Uterus (tissue), 4 donors: ENCODE measurements around the gene OR52I2. TPM values are rescaled to one million over a fixed set of nuclear protein-coding genes. Genes with fewer than 3 reads are reported as not detected.

Experiments used
- DNase-seq, 2 donors: peaks; one replicate each; pipeline ENCODE4 v3.0.0-alpha.2; 2019 to 2020
- H3K27ac ChIP-seq, 2 donors: fragments of 200-600 bp; sonication (generic); 1 replicate in 1 of 2; 2 replicates in 1 of 2; pipeline ENCODE4 v1.5.1; 2016 to 2018
- H3K27me3 ChIP-seq, 2 donors: fragments of 200-600 bp; sonication (generic); one replicate each; pipeline ENCODE4 v1.5.1; 2018 to 2019; ENCODE audit warnings: control low read depth in 1 of 2
- H3K36me3 ChIP-seq, 2 donors: fragments of 200-600 bp; sonication (generic); one replicate each; pipeline ENCODE4 v1.5.1; 2019; ENCODE audit warnings: control low read depth in 1 of 2
- H3K4me1 ChIP-seq, 2 donors: fragments of 200-600 bp; sonication (generic); one replicate each; pipeline ENCODE4 v1.5.1; 2018 to 2019; ENCODE audit warnings: control low read depth in 1 of 2
- H3K4me3 ChIP-seq, 2 donors: fragments of 200-600 bp; sonication (generic); 1 replicate in 1 of 2; 2 replicates in 1 of 2; pipeline ENCODE4 v1.5.1; 2018 to 2019; ENCODE audit warnings: mild to moderate bottlenecking in 1 of 2
- H3K9me3 ChIP-seq, 2 donors: fragments of 200-600 bp; sonication (generic); one replicate each; pipeline ENCODE4 v1.5.1; 2019; ENCODE audit warnings: control low read depth in 1 of 2
- POLR2A ChIP-seq, 2 donors: fragments of 450-650 bp; IDR thresholded peaks; one replicate each; pipeline ENCODE4 v1.6.1; 2016; ENCODE audit warnings: antibody characterized with exemption in 2 of 2, mild to moderate bottlenecking in 1 of 2, moderate library complexity in 1 of 2
- intact Hi-C: fragments of 100-400 bp; cut with DNase I; formaldehyde crosslinking; loops from one replicate; pipeline ENCODE4 v1.15.1; 2023; ENCODE audit warnings: low total_unique reads
- total RNA-seq, 4 donors: library from RNA; depleted of rRNA in 3 of 4; stranded (reverse); fragments of >200 nt in 3 of 4; gene quantifications; one replicate each; pipeline versions ENCODE4 v1.1.0 to v1.2.4, GENCODE V29; 2014 to 2023
- TF ChIP-seq, protein P1 (sequence below), 4 experiments: fragments of 200-600 bp in 2 of 4; fragments of 450-650 bp in 2 of 4; sonication (generic) in 2 of 4; IDR thresholded peaks; one replicate each; pipeline ENCODE4 v1.5.1; 2016 to 2019; ENCODE audit warnings: antibody characterized with exemption in 4 of 4, mild to moderate bottlenecking in 2 of 4, moderate library complexity in 1 of 4
- donor health status: DM: yes; HTN: yes; CAD: no.

Gene OR52I2
- total RNA-seq, 4 donors from 2014 or later = not detected

DNA sequence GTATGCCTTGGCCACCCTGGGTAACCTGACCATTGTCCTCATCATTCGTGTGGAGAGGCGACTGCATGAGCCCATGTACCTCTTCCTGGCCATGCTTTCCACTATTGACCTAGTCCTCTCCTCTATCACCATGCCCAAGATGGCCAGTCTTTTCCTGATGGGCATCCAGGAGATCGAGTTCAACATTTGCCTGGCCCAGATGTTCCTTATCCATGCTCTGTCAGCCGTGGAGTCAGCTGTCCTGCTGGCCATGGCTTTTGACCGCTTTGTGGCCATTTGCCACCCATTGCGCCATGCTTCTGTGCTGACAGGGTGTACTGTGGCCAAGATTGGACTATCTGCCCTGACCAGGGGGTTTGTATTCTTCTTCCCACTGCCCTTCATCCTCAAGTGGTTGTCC is 58.4 kb downstream of the OR52I2 start:
- Histone ChIP-seq H3K4me1 (no peaks in the 10 kb centered on the region), H3K27me3 (no peaks in the 10 kb centered on the region), H3K9me3 (no peaks in the 10 kb centered on the region), H3K27ac (no peak overlapping the region), H3K36me3 (no peaks in the 10 kb centered on the region), H3K4me3 (no peak overlapping the region)
- intact Hi-C loops = no loop called here
- no peak for TF ChIP-seq POLR2A (IDR thresholded peaks at IDR 0.05)
- TF ChIP-seq, protein P1, sequence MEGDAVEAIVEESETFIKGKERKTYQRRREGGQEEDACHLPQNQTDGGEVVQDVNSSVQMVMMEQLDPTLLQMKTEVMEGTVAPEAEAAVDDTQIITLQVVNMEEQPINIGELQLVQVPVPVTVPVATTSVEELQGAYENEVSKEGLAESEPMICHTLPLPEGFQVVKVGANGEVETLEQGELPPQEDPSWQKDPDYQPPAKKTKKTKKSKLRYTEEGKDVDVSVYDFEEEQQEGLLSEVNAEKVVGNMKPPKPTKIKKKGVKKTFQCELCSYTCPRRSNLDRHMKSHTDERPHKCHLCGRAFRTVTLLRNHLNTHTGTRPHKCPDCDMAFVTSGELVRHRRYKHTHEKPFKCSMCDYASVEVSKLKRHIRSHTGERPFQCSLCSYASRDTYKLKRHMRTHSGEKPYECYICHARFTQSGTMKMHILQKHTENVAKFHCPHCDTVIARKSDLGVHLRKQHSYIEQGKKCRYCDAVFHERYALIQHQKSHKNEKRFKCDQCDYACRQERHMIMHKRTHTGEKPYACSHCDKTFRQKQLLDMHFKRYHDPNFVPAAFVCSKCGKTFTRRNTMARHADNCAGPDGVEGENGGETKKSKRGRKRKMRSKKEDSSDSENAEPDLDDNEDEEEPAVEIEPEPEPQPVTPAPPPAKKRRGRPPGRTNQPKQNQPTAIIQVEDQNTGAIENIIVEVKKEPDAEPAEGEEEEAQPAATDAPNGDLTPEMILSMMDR (IDR thresholded peaks at IDR 0.05) = no peak
- no peak for DNase-seq

DNA sequence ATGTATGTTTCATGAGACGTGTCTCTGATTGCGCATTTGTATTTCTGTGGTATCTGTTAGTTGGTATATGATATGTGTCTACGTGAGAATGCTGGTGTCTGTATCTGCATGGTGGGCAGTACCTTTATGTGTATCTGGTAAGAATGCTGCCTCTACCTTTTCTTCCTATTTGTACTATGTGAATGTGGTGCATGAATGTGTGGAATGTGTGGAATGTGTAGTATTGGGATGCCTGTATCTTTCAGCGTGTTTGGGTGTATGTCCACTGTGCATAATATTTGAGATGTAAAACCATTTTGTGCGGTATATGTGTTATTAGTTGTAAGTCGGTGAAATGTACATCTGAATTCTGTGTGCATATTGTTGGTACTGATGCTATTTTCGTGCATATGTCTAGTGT is 60.0 kb downstream of the OR52I2 start:
- Histone ChIP-seq H3K9me3 (no peaks in the 10 kb centered on the region), H3K4me3 (no peak overlapping the region), H3K27ac (no peak overlapping the region), H3K27me3 (no peaks in the 10 kb centered on the region), H3K36me3 (no peaks in the 10 kb centered on the region), H3K4me1 (no peaks in the 10 kb centered on the region)
- no peak for TF ChIP-seq POLR2A (IDR thresholded peaks at IDR 0.05)
- TF ChIP-seq, protein P1 (IDR thresholded peaks at IDR 0.05) = no peak
- no peak for DNase-seq
- intact Hi-C loops = no loop called here

DNA sequence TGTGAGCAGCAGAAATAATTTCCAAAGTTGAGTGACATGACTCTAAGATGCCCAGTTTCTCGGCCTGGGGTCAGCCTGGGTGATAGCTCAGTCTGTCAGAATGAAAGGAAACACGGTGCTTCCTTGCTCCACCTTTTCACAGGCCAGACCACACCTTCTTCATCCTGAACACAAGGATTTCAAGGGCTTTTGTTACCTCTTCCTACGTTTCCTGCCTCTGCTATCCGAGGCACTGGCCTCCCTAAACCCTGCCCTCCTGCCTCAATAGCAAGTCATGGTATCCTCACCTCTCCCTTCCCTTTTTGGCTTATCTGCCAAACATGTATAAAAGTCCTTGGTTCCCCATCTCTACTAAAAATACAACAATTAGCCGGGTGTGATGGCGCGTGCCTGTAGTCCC is 60.5 kb downstream of the OR52I2 start:
- intact Hi-C loops = no loop called here
- DNase-seq = no peak
- no peaks in the 10 kb centered on the region for H3K9me3 ChIP-seq
- TF ChIP-seq, protein P1 (IDR thresholded peaks at IDR 0.05) = no peak
- TF ChIP-seq POLR2A (IDR thresholded peaks at IDR 0.05) = no peak
- H3K36me3 ChIP-seq = no peaks in the 10 kb centered on the region
- H3K4me3 ChIP-seq = no peak overlapping the region
- H3K27ac ChIP-seq = no peak overlapping the region
- no peaks in the 10 kb centered on the region for H3K4me1 ChIP-seq
- no peaks in the 10 kb centered on the region for H3K27me3 ChIP-seq

Other genes starting within 250 kb of the OR52I2 start
- 1 to 10 TPM in 1 of 4 donors, not detected in 3; 1.3 TPM for gene OR52B4, start 213.4 kb upstream of the OR52I2 start, total RNA-seq
- gene TRIM21, start 188.0 kb upstream of the OR52I2 start, total RNA-seq = 10 to 100 TPM in 3 of 4 donors, 1 to 10 TPM in 1; 5.0 to 28.0 (median 17.0) TPM
- gene OR52K2, start 132.4 kb upstream of the OR52I2 start, total RNA-seq = not detected
- gene OR52K1, start 99.1 kb upstream of the OR52I2 start, total RNA-seq = not detected
- not detected for gene OR52M1, start 36.6 kb upstream of the OR52I2 start, total RNA-seq
- not detected for gene OR52I1, start 12.3 kb downstream of the OR52I2 start, total RNA-seq
- 10 to 100 TPM in 3 of 4 donors, 1 to 10 TPM in 1; 9.0 to 22.7 (median 13.3) TPM for gene TRIM68, start 26.5 kb downstream of the OR52I2 start, total RNA-seq
- gene OR51D1, start 55.7 kb downstream of the OR52I2 start, total RNA-seq = not detected
- gene OR51E1, start 62.2 kb downstream of the OR52I2 start, total RNA-seq = 1 to 10 TPM in 2 of 4 donors, under 1 TPM in 1, not detected in 1; 0.26 to 1.4 (median 1.0) TPM
- 1 to 10 TPM in 1 of 4 donors, under 1 TPM in 3; 0.26 to 1.8 (median 0.49) TPM for gene OR51E2, start 116.1 kb downstream of the OR52I2 start, total RNA-seq
- not detected for gene MMP26, start 123.0 kb downstream of the OR52I2 start, total RNA-seq
- gene OR51F1, start 188.2 kb downstream of the OR52I2 start, total RNA-seq = not detected
- gene OR52R1, start 222.6 kb downstream of the OR52I2 start, total RNA-seq = not detected
- gene OR51F2, start 239.6 kb downstream of the OR52I2 start, total RNA-seq = not detected